HepG2 (cell line): ENCODE measurements around the gene MGA. TPM values are rescaled to one million over a fixed set of nuclear protein-coding genes. Genes with fewer than 3 reads are reported as not detected.

ENCODE experiments used
- ATF6 ChIP-seq: sonication (generic); formaldehyde crosslinking; conservative IDR thresholded peaks from 2 replicates; pipeline ENCODE4 v1.4.0; 2020; ENCODE audit warnings: missing genetic modification reagents
- ATRX ChIP-seq: sonication (generic); formaldehyde crosslinking; IDR thresholded peaks from 2 replicates; pipeline ENCODE4 v1.4.0; 2020; ENCODE audit warnings: missing genetic modification reagents, borderline replicate concordance
- DMAP1 ChIP-seq: IDR thresholded peaks from 2 replicates; pipeline ENCODE4 v1.6.1; 2016
- ELF4 ChIP-seq: sonication (generic); formaldehyde crosslinking; IDR thresholded peaks from 2 replicates; pipeline ENCODE4 v1.5.0; 2020; ENCODE audit warnings: missing genetic modification reagents, mild to moderate bottlenecking, moderate library complexity, borderline replicate concordance
- FOXA1 ChIP-seq, 2 experiments: fragments of 450-650 bp in 1 of 2; sonication (generic) in 1 of 2; formaldehyde crosslinking in 1 of 2; IDR thresholded peaks; 2 replicates each; pipeline versions ENCODE4 v1.4.0 to v1.6.1; 2016 to 2020; ENCODE audit warnings: missing genetic modification reagents in 1 of 2
- HOXA9 ChIP-seq: sonication (generic); formaldehyde crosslinking; IDR thresholded peaks from 2 replicates; pipeline ENCODE4 v1.8.1; 2022; ENCODE audit warnings: missing genetic modification reagents, mild to moderate bottlenecking, moderate library complexity, borderline replicate concordance
- NR2F1 ChIP-seq, 2 experiments: fragments of 450-650 bp in 1 of 2; formaldehyde crosslinking in 1 of 2; IDR thresholded peaks; 2 replicates each; pipeline versions ENCODE4 v1.5.0 to v1.6.1; 2016 to 2020; ENCODE audit warnings: mild to moderate bottlenecking in 1 of 2, missing compliant biosample characterization in 1 of 2, missing genetic modification reagents in 1 of 2, moderate library complexity in 1 of 2
- SNRNP70 ChIP-seq: fragments of 200-400 bp; formaldehyde crosslinking; IDR thresholded peaks from 2 replicates; pipeline ENCODE4 v1.6.1; 2017; ENCODE audit warnings: mild to moderate bottlenecking, low read depth, low read length, moderate library complexity
- ZNF280D ChIP-seq: sonication (generic); formaldehyde crosslinking; IDR thresholded peaks from 2 replicates; pipeline ENCODE4 v1.5.1; 2020; ENCODE audit warnings: mild to moderate bottlenecking, missing genetic modification reagents
- ZNF672 ChIP-seq: sonication (generic); formaldehyde crosslinking; IDR thresholded peaks from 2 replicates; pipeline ENCODE4 v1.8.1; 2022; ENCODE audit warnings: missing genetic modification reagents
- ZNF674 ChIP-seq: sonication (generic); formaldehyde crosslinking; IDR thresholded peaks from 2 replicates; pipeline ENCODE4 v1.5.0; 2020; ENCODE audit warnings: low read depth, mild to moderate bottlenecking, missing genetic modification reagents
- ZNF839 ChIP-seq: sonication (generic); formaldehyde crosslinking; IDR thresholded peaks from 2 replicates; pipeline ENCODE4 v1.4.0; 2020; ENCODE audit warnings: missing genetic modification reagents, mild to moderate bottlenecking, borderline replicate concordance
- polyA plus RNA-seq, 8 experiments: library from polyadenylated mRNA; depleted of rRNA in 3 of 8; stranded (reverse) in 7 of 8; unstranded in 1 of 8; fragments of >200 nt; fragmentation: Illumina TruSeq in 4 of 8; extraction: Trizol in 4 of 8; gene quantifications; 2 replicates each; pipeline versions ENCODE4 v1.2.1 to v1.2.3, GENCODE V29; 2011 to 2016; ENCODE audit warnings: low read depth in 4 of 8, missing spikeins in 1 of 8, mixed read lengths in 1 of 8; ENCODE audit not compliant: insufficient read depth in 1 of 8
- total RNA-seq, 5 experiments: library from RNA; depleted of rRNA; stranded (reverse); fragments of >200 nt; fragmentation: Illumina TruSeq; extraction: Trizol; gene quantifications; 2 replicates each; pipeline ENCODE4 v1.2.3, GENCODE V29; 2016; ENCODE audit warnings: low read depth in 1 of 5
- TF ChIP-seq, protein P1 (sequence below): sonication (generic); formaldehyde crosslinking; IDR thresholded peaks from 2 replicates; pipeline ENCODE4 v1.5.0; 2020; ENCODE audit warnings: mild to moderate bottlenecking, low read depth, missing genetic modification reagents, borderline replicate concordance
- TF ChIP-seq, protein P2 (sequence below): sonication (generic); formaldehyde crosslinking; IDR thresholded peaks from 2 replicates; pipeline ENCODE4 v1.9.0; 2021; ENCODE audit warnings: mild to moderate bottlenecking, missing genetic modification reagents

Gene MGA
- total and polyA plus RNA-seq, 2 of the 13 experiments (the other 11 are each of a cell fraction or from before 2014, with no cell fraction given): 5.3 to 59.0 TPM

DNA sequence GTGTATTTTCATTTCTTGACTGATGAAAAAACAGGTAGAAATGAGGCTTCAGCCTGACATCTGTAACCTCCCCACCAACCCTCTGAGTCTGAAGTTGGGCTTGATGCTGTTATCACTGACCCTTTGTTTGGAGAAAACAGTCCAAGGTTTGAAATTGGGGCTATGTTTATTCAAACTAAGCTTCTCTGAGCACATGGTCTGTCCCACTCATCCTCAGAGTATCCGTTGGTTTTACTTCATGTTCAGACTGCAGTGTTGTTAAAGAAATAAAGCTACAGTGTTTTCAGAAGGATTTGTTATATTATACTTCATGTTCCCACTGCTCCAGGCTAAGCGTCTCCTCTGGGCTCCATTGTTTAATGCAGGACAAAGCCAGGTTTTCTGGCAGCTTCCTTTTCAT lies 120.1 kb downstream of the MGA start (continued):
- TF ChIP-seq ZNF280D (CRISPR knock-in tag): no peak
- TF ChIP-seq, protein P1, sequence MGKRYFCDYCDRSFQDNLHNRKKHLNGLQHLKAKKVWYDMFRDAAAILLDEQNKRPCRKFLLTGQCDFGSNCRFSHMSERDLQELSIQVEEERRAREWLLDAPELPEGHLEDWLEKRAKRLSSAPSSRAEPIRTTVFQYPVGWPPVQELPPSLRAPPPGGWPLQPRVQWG: no peak
- no peak for TF ChIP-seq ZNF839 (CRISPR knock-in tag)
- TF ChIP-seq HOXA9 (CRISPR knock-in tag): no peak
- TF ChIP-seq ATRX (CRISPR knock-in tag): no peak
- no peak for TF ChIP-seq ZNF672 (CRISPR knock-in tag)
- 0 out of 2 replicates have a peak, but pooled peaks have one; percentile 63 for TF ChIP-seq DMAP1 (CRISPR knock-in tag)
- TF ChIP-seq, protein P2, sequence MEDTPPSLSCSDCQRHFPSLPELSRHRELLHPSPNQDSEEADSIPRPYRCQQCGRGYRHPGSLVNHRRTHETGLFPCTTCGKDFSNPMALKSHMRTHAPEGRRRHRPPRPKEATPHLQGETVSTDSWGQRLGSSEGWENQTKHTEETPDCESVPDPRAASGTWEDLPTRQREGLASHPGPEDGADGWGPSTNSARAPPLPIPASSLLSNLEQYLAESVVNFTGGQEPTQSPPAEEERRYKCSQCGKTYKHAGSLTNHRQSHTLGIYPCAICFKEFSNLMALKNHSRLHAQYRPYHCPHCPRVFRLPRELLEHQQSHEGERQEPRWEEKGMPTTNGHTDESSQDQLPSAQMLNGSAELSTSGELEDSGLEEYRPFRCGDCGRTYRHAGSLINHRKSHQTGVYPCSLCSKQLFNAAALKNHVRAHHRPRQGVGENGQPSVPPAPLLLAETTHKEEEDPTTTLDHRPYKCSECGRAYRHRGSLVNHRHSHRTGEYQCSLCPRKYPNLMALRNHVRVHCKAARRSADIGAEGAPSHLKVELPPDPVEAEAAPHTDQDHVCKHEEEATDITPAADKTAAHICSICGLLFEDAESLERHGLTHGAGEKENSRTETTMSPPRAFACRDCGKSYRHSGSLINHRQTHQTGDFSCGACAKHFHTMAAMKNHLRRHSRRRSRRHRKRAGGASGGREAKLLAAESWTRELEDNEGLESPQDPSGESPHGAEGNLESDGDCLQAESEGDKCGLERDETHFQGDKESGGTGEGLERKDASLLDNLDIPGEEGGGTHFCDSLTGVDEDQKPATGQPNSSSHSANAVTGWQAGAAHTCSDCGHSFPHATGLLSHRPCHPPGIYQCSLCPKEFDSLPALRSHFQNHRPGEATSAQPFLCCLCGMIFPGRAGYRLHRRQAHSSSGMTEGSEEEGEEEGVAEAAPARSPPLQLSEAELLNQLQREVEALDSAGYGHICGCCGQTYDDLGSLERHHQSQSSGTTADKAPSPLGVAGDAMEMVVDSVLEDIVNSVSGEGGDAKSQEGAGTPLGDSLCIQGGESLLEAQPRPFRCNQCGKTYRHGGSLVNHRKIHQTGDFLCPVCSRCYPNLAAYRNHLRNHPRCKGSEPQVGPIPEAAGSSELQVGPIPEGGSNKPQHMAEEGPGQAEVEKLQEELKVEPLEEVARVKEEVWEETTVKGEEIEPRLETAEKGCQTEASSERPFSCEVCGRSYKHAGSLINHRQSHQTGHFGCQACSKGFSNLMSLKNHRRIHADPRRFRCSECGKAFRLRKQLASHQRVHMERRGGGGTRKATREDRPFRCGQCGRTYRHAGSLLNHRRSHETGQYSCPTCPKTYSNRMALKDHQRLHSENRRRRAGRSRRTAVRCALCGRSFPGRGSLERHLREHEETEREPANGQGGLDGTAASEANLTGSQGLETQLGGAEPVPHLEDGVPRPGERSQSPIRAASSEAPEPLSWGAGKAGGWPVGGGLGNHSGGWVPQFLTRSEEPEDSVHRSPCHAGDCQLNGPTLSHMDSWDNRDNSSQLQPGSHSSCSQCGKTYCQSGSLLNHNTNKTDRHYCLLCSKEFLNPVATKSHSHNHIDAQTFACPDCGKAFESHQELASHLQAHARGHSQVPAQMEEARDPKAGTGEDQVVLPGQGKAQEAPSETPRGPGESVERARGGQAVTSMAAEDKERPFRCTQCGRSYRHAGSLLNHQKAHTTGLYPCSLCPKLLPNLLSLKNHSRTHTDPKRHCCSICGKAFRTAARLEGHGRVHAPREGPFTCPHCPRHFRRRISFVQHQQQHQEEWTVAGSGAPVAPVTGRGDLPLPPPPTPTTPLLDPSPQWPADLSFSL: no peak
- TF ChIP-seq FOXA1 (IDR thresholded peaks at IDR 0.05): no peak
- peak; percentile 55; the same call in 1 of the 2 replicates for TF ChIP-seq FOXA1 (CRISPR knock-in tag; IDR thresholded peaks at IDR 0.05)
- no peak for TF ChIP-seq NR2F1 (CRISPR knock-in tag; IDR thresholded peaks at IDR 0.05)
- no peak for TF ChIP-seq ZNF674 (CRISPR knock-in tag)
- TF ChIP-seq ATF6 (CRISPR knock-in tag): no peak
- no peak for TF ChIP-seq SNRNP70
- no peak for TF ChIP-seq ELF4 (CRISPR knock-in tag)
